ENCODE results near the gene IMMP2L. TPM values are rescaled to one million over a fixed set of nuclear protein-coding genes. Genes with fewer than 3 reads are reported as not detected.

Gene IMMP2L
- total and polyA plus RNA-seq, 2 of the 13 experiments (the other 11 are each of a cell fraction or from before 2014, with no cell fraction given), result 7.8 to 16.9 TPM

DNA sequence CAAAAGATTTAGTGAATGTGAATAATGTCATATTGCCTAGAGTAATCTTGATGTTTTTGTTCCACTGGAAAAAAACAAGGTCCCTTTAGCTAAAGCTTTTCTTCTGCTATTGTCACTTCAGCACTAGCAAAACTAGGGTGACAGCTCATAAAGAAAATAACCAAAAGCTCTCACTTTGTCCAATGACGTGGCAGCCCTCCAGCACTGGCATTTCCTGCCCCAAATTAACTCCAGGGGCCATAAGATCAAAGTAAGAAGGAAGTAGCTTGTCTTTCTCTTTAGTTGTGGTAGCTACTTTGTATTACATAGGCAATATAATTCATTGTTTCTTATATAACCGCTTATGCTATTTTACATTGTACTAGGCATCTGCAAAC lies 424.1 kb downstream of the IMMP2L start (continued):
- no peak for TF ChIP-seq ZMAT3 (CRISPR knock-in tag; conservative IDR thresholded peaks at IDR 0.05)
- no peak for TF ChIP-seq ARID4A (CRISPR knock-in tag; IDR thresholded peaks at IDR 0.05; ENCODE audit: borderline replicate concordance)

- H3K27ac ChIP-seq (ENCODE audit: extremely low read length, insufficient read depth, low read length), result no peak overlapping the region
- no peak for FAIRE-seq
- no peak overlapping the region for H3K4me2 ChIP-seq (ENCODE audit: low read depth, low read length)
- CTCF ChIA-PET (ENCODE audit: low intra/inter-chr PET ratio, low total read pairs), result no interaction called here
- no TSS peak for BruUV-seq (replicated peaks)
- 90% methylated on average over 4 of the region's 4 CpGs for WGBS (ENCODE audit: low lambda C conversion rate)
- POLR2A ChIA-PET, result no interaction called here
- H3K27me3 ChIP-seq (ENCODE audit: control insufficient read depth in 1 of 2, insufficient read depth in 2 of 2, low read length in 2 of 2), result no peaks in the 10 kb centered on the region
- no peak overlapping the region for H3K4me3 ChIP-seq (replicated peaks in 1 of 3; ENCODE audit: insufficient read depth in 1 of 3, low read depth in 2 of 3, low read length in 3 of 3)
- H4K20me1 ChIP-seq (ENCODE audit: insufficient read depth, low read length), result no peaks in the 10 kb centered on the region
- intact Hi-C loops (cut with micrococcal nuclease; ENCODE audit: unreplicated experiment) (loop anchor here (10.0 kb wide), 1 partner anchor 1223 kb away; no protein-coding TSS in a partner anchor), in situ Hi-C loops (cut with HindIII; ENCODE audit: extremely low pct_ligation_motif_present, low pct_unique_long_range_greater_than_20kb) (no loop called here)
- no peak overlapping the region for H2AFZ ChIP-seq (ENCODE audit: low read length)
- no peaks in the 10 kb centered on the region for H3K79me2 ChIP-seq (ENCODE audit: insufficient read depth, low read length)
- H3K36me3 ChIP-seq (replicated peaks in 1 of 2; ENCODE audit: control insufficient read depth in 1 of 2, insufficient read depth in 2 of 2, low read length in 2 of 2), result no peaks in the 10 kb centered on the region
- H3K9ac ChIP-seq (ENCODE audit: insufficient read depth, low read depth, low read length), result no peak overlapping the region
- no peak for DNase-seq (ENCODE audit: low spot score)
- ATAC-seq, result no peak
- H3K4me1 ChIP-seq (ENCODE audit: insufficient read depth, low read length), result no peaks in the 10 kb centered on the region
- no peaks in the 10 kb centered on the region for H3K9me3 ChIP-seq (ENCODE audit: low read length)
- TF ChIP-seq BCL3 (CRISPR knock-in tag; IDR thresholded peaks at IDR 0.05) (no peak), HNF4A (CRISPR knock-in tag; IDR thresholded peaks at IDR 0.05) (no peak), HES4 (CRISPR knock-in tag; IDR thresholded peaks at IDR 0.05; ENCODE audit: borderline replicate concordance) (no peak), HNRNPK (IDR thresholded peaks at IDR 0.05; ENCODE audit: low read depth, low read length, poor library complexity, severe bottlenecking) (no peak), HMGXB4 (CRISPR knock-in tag; IDR thresholded peaks at IDR 0.05; ENCODE audit: borderline replicate concordance in 1 of 2, low read depth in 1 of 2) (no peak), CBX5 (CRISPR knock-in tag; IDR thresholded peaks at IDR 0.05; ENCODE audit: borderline replicate concordance) (no peak), AHR (CRISPR knock-in tag; IDR thresholded peaks at IDR 0.05) (no peak), TCF7 (IDR thresholded peaks at IDR 0.05; ENCODE audit: low read depth) (no peak), BRD4 (CRISPR knock-in tag; IDR thresholded peaks at IDR 0.05) (no peak), KAT8 (CRISPR knock-in tag; IDR thresholded peaks at IDR 0.05) (no peak), ZNF772 (CRISPR knock-in tag; IDR thresholded peaks at IDR 0.05) (no peak)
- TF ChIP-seq, protein P1, sequence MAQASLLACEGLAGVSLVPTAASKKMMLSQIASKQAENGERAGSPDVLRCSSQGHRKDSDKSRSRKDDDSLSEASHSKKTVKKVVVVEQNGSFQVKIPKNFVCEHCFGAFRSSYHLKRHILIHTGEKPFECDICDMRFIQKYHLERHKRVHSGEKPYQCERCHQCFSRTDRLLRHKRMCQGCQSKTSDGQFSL (CRISPR knock-in tag; IDR thresholded peaks at IDR 0.05), result no peak
Observed at GRCh38 chr7:111137296-111138192, 424.7 kb downstream of the IMMP2L start.

All from HepG2 (cell line).